Right renal cortex interstitium (tissue), 3 donors: Measurements from ENCODE around the gene RNU6-9. TPM values are rescaled to one million over a fixed set of nuclear protein-coding genes. Genes with fewer than 3 reads are reported as not detected.

ENCODE experiments used
- DNase-seq, 3 donors: peaks; one replicate each; pipeline ENCODE4 v3.0.0-alpha.2; 2013; ENCODE audit warnings: low read depth in 3 of 3, low spot score in 2 of 3
- polyA plus RNA-seq, 3 donors: library from polyadenylated mRNA; unstranded; fragments of 120-200 nt; gene quantifications; one replicate each; pipeline ENCODE4 v1.2.1, GENCODE V29; 2013; ENCODE audit not compliant: insufficient read length in 3 of 3

RNU6-9 gene
- polyA plus RNA-seq, 3 donors, result not detected

DNA sequence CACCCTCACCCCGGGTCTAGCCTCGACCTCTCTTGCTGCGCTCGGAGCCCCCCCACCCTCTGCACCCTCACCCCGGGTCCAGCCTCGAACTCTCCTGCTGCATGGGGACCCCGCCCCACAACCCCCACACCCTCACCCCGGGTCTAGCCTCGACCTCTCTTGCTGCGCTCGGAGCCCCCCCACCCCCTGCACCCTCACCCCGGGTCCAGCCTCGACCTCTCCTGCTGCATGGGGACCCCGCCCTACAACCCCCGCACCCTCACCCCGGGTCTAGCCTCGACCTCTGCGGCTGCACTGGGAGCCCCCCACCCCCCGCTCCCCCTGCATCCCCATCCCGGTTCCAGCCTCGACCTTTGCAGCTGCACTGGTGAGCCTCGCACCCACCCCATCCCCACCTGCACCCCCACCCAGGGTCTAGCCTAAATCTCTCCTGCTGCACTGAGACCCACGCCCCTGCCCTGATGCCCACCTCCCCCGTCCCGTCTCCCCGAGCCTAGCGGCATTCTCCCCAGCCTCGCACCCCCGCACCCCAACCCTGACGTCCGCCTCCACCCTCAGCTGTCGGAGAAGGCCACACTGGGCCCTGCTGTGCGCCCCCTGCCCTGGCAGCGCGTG is 32.0 kb upstream of the RNU6-9 start:
- no peak for DNase-seq

DNA sequence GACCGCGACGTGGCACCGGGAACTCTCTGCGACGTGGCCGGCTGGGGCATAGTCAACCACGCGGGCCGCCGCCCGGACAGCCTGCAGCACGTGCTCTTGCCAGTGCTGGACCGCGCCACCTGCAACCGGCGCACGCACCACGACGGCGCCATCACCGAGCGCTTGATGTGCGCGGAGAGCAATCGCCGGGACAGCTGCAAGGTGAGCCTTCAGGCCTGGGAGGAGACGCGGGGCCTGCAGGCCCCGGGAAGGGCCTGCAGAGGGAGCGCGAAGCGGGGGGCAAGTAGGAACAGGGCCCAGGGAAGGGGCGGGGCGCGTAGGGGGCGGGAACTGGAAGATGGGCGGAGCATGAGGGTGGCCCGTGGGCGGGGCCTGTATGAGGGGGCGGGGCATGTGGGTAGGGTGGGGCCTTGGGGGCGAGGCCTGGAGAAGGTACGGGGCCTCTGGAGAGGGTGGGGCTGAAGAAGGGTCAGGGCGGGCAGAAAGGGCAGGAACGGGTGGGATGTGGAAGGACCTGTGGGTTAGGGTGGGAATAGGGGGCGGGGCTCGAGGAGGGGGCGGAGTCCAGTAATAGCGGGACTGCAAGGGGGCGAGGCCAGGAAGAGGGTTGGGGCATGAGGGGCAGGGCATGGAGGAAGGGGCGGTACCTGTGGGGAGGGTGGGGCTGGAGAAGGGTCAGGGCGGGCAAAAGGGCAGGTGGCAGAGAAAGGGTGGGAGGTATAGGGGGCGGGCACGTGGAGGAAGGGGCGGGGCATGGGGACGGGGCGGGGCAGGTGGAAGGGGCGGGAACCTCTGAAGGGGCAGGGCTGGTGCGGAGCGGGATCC is 31.3 kb upstream of the RNU6-9 start:
- no peak for DNase-seq

DNA sequence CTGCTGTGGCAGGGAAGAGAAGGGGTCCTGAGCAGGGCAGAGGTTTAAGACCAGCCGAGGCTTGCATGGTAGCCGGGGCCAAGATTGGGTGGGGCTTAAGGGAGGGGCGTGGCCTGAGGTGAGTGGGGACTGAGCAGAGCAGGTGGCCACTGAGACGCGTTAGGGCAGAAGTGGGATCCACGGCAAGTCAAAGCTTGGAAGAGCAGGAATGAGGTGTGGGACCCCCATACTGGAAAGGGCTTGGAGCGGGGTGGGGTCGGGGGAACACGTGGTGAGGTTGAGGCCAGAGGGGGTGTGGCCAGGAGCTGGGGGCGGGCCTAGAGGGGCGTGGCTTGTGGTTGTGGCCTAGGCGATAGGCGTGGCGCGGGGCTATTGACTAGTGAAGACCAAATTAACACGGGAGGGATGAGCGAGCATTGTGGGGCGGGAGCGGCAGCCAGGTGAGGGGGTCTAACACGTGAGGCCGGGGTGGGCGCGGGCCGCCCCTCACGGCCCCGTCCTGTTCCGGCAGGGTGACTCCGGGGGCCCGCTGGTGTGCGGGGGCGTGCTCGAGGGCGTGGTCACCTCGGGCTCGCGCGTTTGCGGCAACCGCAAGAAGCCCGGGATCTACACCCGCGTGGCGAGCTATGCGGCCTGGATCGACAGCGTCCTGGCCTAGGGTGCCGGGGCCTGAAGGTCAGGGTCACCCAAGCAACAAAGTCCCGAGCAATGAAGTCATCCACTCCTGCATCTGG is 30.5 kb upstream of the RNU6-9 start:
- DNase-seq, result no peak

DNA sequence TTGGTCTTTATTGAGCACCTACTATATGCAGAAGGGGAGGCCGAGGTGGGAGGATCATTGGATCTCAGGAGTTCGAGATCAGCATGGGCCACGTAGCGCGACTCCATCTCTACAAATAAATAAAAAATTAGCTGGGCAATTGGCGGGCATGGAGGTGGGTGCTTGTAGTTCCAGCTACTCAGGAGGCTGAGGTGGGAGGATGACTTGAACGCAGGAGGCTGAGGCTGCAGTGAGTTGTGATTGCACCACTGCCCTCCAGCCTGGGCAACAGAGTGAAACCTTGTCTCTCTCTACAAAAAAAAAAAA is 30.0 kb upstream of the RNU6-9 start:
- DNase-seq, result no peak

DNA sequence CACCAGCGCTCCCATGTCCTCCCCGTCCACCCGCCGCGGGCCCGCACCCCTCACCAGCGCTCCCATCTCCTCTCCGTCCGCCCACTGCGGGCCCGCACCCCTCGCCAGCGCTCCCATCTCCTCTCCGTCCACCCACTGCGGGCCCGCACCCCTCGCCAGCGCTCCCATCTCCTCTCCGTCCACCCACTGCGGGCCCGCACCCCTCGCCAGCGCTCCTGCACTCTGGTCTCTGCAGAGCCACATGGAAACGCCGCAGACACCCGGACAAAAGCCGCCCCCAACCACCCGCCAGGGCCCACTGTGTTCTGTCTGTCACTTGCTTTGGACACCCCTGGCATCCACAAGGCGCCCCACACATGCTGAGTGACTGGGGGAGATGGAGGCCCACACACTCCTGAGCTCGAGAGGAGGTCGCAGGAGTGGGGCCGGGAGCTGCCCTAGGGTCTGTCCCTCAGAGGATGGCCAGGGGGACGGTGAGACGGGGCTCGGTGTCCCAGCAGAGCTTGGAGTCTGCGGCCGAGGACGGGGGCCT is 26.4 kb upstream of the RNU6-9 start:
- no peak for DNase-seq

DNA sequence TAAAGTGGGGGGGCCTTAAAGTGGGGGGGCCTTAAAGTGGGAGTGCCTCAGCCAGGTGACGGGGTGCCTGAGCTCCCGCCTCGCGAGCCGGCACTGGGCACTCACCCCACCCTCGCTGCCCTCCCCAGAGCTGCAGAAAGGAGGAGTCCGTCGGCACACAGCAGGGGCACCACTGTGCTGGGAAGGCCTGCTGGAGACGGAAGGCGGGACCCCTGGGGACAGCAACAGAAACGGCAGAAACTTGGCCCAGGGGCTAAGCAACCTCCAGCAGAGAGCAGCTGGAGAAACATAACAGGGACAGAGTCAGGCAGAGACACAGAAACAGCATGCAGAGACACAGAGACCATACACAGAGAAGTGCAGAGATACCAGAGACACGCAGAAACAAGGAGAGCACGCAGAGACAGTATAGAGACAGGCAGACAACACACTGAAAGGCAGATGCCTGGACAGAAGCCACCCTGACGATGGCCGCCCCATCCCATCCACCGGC is 25.9 kb upstream of the RNU6-9 start:
- DNase-seq, result no peak

DNA sequence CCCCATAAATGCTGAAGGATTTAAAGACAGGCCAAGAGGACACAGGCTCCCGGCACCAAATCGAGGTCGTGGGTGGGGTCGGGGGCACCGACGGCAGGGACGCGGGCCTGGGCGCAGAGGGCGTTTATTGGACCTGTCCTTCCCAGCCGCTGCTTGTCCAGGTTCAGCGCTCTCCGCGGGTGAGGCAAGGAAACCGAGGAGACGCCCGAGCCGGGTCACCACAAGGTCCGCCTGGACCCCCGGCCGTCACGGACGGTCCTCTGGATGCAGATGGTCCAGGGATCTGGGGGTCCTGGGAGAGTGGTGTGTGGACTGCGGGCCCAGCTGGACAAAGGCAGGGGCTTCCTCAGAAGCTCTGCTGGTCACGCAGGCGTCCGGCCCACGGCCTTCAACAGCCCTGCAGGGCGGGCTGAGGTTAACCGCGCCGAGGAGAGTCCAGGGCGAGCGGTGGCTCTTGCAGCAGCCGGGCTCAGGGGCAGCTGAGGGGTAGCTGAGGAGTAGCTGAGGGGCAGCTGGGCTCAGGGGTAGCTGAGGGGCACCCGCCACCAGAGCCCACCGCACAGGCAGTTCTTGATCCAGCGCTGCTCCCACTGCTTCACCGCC is 25.3 kb upstream of the RNU6-9 start:
- DNase-seq, result no peak

DNA sequence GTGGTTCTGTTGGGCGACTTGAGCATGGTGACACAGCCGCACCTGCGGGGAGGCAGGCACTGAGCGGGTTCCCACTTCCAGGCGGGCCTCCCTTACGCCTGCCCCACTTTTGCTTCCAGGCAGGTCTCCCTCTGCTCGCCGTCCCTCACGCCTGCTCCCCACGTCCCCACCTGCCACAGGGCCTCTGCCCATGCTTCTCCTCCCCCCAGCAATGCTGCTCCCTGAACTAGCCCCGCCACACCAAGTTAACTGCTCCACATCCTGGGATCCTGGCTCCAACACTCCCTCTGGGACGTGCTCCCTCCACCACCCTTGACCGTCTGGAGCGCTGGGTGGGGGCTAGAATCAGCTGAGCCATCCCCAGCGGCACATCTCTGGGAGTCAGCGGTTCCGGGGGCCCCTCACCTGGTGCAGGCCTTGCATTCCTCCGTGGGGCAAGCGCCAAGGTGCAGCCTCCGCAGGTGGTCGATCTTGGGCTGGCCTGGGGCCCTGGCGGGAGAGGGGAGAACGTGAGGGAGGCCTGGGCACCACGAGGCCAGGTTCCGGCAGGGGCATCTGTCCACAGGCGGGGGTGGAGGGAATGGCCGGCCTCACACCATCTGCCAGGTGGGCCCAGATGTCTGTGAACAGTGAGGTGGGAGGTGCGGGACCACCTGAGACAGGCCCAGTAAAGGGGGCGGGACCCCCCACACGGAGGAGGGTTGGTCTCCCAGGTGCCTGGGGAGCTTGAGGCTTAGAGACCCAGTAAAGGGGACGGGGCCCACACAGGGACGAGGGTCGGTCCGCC is 24.6 kb upstream of the RNU6-9 start:
- DNase-seq, result no peak

DNA sequence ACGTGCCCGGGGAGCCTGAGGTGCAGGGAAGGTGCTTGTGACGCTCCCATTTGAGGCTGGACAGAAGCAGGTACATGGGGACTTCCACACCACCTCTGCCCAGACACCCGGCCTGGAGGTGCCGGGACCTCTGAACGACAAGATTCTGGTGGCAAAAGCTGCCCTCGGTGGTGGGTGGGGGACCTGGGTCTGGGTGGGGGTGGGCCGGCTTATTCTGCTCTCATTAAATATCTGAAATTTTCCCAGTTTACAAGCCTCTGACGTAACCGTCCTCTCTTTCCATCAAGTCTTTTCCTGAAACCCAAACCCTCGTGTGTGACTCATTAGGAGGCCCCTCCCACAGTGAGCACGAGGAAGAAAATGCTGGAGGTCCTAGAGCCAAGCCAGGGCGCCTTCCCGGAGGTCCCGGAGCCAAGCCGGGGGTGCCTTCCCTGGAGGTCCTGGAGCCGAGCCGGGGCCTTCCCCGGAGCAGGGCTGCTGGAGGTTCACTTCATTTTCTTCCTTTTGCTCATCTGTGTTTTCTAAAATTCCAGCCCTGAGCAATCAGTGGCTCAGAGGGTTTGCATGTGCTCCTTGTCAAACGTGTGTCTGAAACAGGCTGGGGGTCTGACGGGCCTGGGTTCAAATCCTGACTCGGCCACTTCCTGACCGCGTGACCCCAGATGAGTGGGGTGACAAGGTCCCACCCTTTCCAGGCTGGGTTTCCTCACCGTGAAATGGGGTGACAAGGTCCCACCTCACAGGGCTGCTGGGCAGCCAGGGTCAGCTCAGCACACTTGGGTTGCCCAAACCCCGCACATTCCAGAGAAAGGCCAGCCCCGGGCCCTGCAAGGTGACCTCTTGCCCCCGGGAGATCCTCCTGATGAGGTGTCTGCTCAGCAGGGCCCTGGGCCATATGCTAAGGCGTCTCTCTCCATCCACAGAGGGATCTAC is 23.8 kb upstream of the RNU6-9 start:
- no peak for DNase-seq

DNA sequence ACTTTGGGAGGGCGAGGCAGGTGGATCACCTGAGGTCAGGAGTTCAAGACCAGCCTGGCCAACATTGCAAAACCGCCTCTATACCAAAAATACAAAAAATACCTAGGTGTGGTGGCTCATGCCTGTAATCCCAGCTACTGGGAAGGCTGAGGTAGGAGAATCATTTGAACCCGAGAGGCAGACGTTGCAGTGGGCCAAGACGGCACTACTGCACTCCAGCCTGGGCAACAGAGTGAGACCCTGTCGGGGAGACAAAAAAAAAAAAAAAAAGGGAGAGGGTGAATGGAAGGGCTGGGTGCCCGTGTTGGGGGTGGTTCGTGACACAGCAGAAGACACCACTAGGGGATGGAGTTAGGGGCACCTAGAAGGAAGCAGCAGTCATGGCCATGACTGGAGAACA is 23.0 kb upstream of the RNU6-9 start:
- no peak for DNase-seq

DNA sequence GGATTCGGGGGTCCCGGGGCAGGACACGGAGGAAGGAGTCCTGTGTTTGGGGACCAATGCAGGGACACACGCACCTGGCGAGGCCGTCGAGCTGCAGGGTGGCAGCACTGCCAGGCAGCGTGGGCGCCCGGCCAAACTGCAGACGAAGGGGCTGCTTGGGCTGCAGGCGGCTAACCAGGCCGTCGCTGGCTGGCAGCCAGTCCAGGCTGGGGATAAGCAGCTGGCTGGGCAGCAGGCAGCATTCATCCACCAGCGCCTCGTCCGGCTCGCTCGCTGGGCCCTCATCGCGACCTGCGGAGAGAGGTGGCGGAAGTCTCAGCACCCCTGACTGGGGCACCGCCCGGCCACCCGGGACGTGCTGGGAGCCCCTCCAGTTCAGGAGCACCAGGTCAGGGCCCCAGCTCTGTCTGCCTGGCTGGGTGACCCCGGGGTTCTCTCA is 22.3 kb upstream of the RNU6-9 start:
- no peak for DNase-seq

DNA sequence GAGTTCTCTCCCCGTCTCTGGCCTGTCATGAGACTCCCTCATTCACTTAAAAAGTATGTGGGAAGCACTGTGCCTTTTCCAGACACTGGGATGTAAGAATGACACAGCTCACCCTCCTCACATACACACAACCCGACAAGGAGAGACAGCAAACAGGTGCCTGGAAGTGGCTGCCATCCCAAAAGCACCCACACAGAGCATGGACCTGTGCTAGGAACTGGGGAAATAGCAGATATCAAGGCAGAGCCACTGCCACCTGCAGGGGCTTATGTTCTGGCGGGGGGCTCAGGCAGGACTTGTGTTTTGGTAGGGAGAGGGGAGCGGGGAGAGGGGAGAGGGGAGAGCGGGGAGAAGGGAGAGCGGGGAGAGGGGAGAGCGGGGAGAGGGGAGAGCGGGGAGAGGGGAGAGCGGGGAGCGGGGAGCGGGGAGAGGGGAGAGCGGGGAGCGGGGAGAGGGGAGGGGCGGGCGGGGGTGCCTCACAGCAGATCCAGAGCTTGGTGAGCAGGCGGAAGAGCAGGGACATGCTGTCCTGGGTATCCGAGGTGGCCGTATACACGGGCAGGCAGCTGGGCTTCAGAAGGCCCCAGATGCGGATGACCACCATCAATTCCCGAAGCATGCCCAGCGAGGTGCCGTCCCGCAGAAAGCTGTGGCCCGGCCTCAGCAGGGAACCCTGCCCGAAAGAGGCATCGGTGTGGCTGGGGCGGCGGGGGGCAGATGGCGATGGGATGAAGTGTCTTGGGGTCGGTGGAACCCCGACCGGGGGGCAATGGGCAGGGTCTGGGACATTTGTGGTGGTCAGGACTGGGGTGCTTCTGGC is 21.6 kb upstream of the RNU6-9 start:
- no peak for DNase-seq

DNA sequence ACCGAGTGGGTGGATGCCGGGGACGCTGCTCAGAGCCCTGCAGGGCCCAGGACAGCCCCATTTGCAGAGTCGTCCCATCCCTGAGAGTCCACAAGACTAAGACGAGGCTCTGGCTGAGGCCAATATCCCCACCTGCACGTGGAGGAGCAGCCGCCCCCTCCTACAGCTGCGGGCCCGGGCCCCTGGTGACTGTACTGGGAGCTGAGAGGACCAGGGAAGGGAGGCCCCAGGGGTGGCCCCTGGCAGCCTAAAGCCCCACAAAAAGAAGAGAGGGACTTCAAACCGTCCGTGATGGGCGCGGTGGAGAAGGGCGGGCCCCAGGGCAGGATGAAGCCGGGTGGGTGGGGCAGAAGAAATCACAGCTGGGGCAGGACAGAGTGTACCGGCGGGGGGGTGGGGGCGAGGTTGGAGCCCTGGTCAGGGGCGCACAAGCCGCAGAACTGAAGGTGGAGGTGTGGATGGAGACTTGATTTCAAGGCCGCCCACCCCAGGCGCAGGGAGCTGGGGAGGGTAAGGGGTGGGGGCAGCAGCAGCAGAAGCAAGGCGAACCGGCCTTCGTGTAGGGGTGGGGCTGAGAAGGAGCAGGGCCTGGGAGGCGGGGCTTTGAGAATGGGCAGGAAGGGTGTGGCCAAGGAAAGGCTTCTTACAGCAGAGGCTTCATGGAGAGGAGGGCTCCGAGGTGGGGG is 20.9 kb upstream of the RNU6-9 start:
- no peak for DNase-seq

DNA sequence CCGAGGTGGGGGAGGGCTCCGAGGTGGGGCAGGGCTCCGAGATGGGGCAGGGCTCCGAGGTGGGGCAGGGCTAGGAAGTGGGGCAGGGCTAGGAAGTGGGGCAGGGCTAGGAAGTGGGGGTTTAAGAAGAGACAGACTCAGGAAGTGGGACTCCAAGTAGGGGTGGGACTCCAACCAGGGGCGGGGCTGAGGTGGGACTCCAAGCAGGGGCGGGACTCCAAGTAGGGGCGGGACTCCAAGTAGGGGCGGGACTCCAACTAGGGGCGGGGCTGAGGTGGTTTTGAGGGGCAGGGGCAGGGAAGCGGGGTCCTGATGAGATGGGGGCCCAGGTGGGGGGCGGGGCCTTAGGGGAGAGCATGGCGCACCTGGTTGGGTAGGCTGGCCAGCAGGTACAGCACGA is 20.2 kb upstream of the RNU6-9 start:
- no peak for DNase-seq

DNA sequence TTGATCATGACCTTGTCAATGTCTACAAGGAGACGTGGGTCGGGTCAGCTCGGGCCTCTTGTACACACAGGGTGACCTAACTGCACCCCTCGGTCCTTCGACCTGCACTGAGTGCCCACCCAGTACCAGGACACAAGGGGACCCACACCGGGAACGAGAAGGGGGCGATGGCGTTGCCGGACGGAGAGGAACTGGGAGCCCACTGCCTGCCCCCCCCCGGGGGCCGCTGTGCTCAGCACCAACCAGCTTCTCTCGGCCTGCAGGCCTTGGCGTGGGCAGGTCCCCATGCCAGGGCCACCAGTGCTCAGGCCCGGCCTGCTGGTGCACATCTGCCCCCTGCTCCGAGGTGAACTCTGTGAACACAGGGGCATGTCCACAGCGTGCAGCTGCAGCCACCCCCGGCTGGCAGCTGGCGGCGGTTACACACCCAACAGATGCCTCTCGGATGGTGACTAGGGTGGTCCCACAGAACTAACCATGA is 19.7 kb upstream of the RNU6-9 start:
- DNase-seq, result no peak

DNA sequence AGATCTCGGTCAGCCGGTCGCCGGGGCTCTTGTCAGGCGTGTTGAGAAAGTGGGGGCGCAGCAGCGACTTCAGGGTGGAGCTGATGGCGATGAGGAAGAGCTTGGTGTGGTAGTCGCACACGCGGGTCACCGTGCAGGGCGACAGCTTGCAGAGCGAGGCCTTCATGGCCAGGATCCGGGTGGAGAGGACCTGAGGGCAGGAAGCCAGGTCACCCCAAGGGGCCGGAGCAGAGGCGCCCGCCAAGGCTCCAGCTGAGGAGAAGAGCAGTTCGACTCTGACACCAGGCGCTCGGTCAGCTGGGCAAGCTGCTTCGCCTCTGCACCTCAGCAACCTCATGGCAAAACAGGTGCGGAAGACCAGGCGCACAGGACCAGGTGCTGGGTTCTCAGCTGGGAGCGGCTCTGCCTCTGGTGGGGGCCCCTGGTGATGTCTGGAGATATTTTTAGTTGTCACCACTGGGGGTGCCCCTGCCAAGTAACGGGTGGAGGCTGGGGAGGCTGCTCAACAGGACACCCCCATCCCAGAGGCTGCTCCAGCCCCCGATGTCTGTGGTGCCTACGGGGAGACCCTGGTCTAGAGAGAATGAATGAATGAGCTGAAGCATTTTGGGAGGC is 17.9 kb upstream of the RNU6-9 start:
- no peak for DNase-seq

DNA sequence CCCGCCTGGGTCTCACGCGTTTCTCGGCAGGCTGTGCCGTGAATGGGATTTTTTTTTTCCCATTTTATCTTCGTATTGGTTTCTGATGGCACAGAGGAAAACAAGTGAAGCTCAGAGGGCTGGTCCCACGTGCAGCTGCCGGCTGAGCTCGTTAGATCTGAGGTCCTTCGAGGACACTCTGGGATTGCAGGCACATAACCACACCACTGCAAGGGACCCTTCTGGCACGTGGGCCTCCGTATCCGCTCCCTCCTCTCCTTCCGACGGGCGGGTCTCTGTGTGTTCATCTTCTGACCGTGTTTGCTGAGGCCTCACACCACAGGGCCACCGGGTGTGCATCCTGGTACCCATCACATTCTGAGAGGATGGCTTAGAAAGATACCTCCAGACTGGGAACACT is 17.2 kb upstream of the RNU6-9 start:
- DNase-seq, result no peak
